ENCODE results near the gene PLCH1.

PLCH1 gene

DNA sequence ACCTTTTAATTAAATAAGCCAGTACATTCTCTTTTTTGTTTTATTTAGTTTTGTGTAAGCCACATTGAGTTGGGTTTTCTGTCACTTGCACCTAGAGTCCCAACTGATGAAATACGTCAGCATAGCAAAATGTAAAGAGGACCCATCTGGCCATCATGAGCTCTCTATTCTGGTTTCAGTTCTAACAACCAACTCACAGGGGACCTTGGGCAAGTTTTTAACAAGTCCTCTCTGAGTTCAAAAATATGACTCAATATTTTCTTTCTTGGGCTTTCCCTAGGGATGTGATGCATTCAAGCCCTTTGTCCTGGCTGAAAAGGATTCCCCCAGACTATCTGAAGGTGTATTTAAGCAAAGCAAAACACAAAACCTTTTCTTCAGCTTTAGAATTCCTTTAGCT lies 32.9 kb downstream of the PLCH1 start:
- H3K36me3 ChIP-seq (ENCODE audit: insufficient read depth, low read length) = no peaks in the 10 kb centered on the region
- WGBS = 91% methylated on average over 1 of the region's 1 CpG

DNA sequence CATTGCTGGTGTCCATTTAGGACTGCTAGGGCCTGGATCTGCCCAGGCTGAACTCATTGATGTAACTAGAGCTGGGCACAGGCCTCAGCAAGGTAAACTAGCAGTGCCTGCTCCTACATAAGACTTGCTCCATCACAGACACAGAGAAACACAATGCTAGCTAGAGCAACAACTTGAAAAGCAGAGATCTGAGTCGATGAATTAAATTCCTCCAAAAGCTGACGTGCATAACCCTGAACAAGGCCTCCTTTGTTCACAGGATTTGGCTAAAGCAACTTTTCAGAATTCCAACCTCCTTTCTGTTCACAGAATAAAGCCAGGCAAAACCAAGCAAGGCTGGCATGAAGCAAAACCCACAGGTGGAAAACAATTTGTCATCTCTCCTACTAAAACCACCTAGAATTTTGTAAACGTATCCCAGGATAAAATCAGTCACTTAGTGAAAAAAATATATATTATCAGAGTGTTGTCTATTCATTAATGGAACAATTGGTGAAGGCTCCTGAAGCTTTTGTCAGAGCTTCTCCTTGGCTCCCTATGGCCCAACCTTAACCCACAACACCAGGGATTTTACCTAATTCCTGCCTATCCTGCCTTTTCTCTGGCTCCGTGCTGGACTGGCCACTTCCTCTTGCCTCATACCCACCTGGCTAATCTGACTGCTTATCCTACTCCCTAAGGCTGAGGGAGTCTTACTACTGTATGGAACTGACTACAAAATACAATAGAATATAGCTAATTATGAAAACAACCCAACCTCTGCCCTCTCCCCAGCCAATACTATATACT lies 39.9 kb downstream of the PLCH1 start:
- Histone ChIP-seq H3K4me3 (ENCODE audit: low read length) (no peak overlapping the region), H3K9ac (ENCODE audit: low read depth, low read length) (no peak overlapping the region), H3K9me3 (ENCODE audit: insufficient read depth, low read depth, low read length) (no peaks in the 10 kb centered on the region), H3K36me3 (ENCODE audit: insufficient read depth, low read length) (peaks cover 3% of the 10 kb centered on the region; the same call in 1 of the 2 replicates), H3K27me3 (ENCODE audit: insufficient read depth, low read length) (no peaks in the 10 kb centered on the region), H3K27ac (ENCODE audit: low read depth, low read length) (no peak overlapping the region), H3K4me1 (ENCODE audit: insufficient read depth, low read length) (peaks cover 31% of the 10 kb centered on the region)
- 85% methylated on average over 3 of the region's 4 CpGs for WGBS

More for the DNA sequence above, 32.9 kb downstream of the PLCH1 start:
- no peaks in the 10 kb centered on the region for H3K27me3 ChIP-seq (ENCODE audit: insufficient read depth, low read length)
- no peak overlapping the region for H3K9ac ChIP-seq (ENCODE audit: low read depth, low read length)
- H3K4me1 ChIP-seq (ENCODE audit: insufficient read depth, low read length) = peaks cover 20% of the 10 kb centered on the region; the same call in 1 of the 2 replicates
- 0 out of 2 replicates have a peak, but pooled peaks cover under 1% of the 10 kb centered on the region for H3K9me3 ChIP-seq (ENCODE audit: insufficient read depth, low read depth, low read length)
- no peak overlapping the region for H3K27ac ChIP-seq (ENCODE audit: low read depth, low read length)
- H3K4me3 ChIP-seq (ENCODE audit: low read length) = no peak overlapping the region

DNA sequence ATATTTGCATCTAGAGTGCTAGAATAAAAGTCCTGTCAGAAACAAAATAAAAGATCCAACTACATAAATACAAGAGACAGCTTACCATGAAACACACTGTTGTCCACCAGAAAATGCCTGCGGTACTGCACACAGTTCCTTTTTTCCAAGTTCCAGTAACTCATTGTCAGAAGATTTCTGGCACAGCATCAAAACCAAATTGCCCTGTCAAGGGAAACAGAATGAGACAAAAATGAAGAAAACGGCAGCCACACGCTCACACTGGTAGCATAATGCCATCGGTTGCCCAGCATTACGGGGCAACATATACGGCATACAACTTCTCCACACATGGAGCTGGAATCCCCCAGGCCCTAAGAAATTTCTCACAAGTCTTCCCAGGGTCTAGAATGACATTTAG lies 40.8 kb downstream of the PLCH1 start:
- Histone ChIP-seq H3K4me1 (ENCODE audit: insufficient read depth, low read length) (peaks cover 31% of the 10 kb centered on the region), H3K36me3 (ENCODE audit: insufficient read depth, low read length) (peaks cover 5% of the 10 kb centered on the region; the same call in 1 of the 2 replicates), H3K4me3 (ENCODE audit: low read length) (no peak overlapping the region), H3K9ac (ENCODE audit: low read depth, low read length) (no peak overlapping the region), H3K27ac (ENCODE audit: low read depth, low read length) (no peak overlapping the region), H3K9me3 (ENCODE audit: insufficient read depth, low read depth, low read length) (no peaks in the 10 kb centered on the region), H3K27me3 (ENCODE audit: insufficient read depth, low read length) (no peaks in the 10 kb centered on the region)
- 96% methylated on average over 6 of the region's 6 CpGs for WGBS

DNA sequence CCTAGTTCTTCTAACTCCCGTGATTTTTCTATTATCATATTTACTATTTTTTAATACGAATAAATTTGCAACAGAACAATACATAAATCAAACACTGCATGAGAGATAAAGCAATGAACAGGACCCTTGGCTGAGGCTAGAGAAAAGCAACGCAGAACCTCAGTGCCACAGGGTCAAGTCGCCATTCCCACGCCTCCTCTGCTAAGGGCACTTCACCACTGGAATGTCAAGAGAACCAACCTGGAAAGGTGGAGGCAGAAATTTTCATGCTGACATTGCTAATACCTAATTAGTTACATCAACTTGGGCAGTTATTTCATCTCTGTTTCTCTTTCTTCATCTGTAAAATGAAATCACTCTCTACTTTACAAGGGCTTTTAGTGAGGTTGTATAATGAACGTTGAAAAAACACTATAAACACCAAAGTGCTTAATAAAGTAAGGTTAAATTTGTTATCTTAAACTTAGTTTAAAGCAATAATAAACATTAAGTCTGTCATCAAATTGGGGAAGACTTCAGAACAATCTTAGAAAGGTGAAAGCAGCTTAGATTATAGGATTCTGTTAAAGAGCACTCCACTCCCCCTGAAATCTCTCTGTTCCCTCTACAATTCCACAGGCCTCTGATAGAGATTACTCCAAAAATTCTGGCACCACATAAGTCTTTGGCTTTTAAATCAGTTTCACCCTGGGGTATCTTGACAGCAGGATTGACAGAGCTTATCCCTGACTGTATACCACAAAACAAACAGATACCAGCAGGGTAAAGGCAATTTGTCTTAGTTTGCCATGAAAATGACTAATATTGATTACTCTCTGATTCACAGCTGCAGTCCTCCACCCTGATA lies 41.9 kb downstream of the PLCH1 start:
- no peak overlapping the region for H3K9ac ChIP-seq (ENCODE audit: low read depth, low read length)
- no peaks in the 10 kb centered on the region for H3K9me3 ChIP-seq (ENCODE audit: insufficient read depth, low read depth, low read length)
- no peak overlapping the region for H3K27ac ChIP-seq (ENCODE audit: low read depth, low read length)
- peaks cover 5% of the 10 kb centered on the region; the same call in 1 of the 2 replicates for H3K36me3 ChIP-seq (ENCODE audit: insufficient read depth, low read length)
- H3K4me3 ChIP-seq (ENCODE audit: low read length) = no peak overlapping the region
- WGBS = 92% methylated on average over 5 of the region's 6 CpGs
- peaks cover 31% of the 10 kb centered on the region for H3K4me1 ChIP-seq (ENCODE audit: insufficient read depth, low read length)
- H3K27me3 ChIP-seq (ENCODE audit: insufficient read depth, low read length) = no peaks in the 10 kb centered on the region

DNA sequence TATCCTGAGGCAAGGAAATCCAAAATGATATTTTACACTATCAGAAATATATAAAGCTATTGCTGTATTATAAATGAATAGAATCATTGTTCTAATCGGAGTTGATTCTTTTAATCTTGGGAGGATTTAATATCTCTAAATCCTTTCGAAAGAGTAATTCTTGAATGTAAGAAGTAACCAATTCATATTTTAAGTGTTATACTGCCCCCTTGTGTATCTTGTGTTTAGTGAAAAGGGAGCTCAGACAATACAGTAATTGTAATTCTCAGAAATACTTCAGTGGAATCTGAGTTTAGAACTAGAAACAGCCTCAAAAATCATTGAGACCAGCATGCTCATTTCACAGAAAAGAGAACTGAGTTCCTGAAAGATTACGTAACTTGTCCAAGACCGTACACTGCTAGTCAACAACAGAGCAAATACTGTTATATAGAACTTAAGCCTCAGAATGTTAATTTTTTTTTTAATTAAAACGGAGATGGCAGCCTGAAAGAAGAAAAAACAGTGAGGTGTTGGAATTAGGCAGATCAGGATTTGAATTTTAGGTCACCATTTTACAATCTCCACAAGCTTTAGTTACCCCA lies 42.9 kb downstream of the PLCH1 start:
- Histone ChIP-seq H3K9me3 (ENCODE audit: insufficient read depth, low read depth, low read length) (no peaks in the 10 kb centered on the region), H3K27me3 (ENCODE audit: insufficient read depth, low read length) (no peaks in the 10 kb centered on the region), H3K36me3 (ENCODE audit: insufficient read depth, low read length) (peaks cover 5% of the 10 kb centered on the region; the same call in 1 of the 2 replicates), H3K4me1 (ENCODE audit: insufficient read depth, low read length) (peaks cover 31% of the 10 kb centered on the region), H3K27ac (ENCODE audit: low read depth, low read length) (no peak overlapping the region), H3K9ac (ENCODE audit: low read depth, low read length) (no peak overlapping the region), H3K4me3 (ENCODE audit: low read length) (no peak overlapping the region)
- 64% methylated on average over 4 of the region's 5 CpGs for WGBS

DNA sequence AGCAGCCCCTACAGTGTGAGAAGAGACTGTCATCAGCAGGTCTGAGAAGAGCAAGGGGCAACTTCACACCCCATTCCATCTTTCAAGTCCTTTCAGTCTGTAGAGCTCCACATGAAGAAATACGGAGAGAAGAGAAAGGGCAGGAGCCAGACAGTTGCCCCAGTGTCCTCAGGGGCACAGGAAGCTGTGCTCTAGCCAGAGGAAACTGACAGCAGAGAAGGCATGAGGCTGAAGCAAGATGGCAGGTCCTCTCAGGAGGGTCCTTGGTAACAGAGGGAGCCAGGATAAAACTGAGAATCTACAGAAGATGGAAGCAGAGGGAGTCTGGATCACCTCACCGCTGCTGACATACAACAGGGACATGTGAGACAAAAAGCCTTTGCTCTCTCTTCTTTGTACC lies 47.3 kb downstream of the PLCH1 start:
- peaks cover 17% of the 10 kb centered on the region for H3K4me1 ChIP-seq (ENCODE audit: insufficient read depth, low read length)
- H3K9me3 ChIP-seq (ENCODE audit: insufficient read depth, low read depth, low read length) = no peaks in the 10 kb centered on the region
- H3K27ac ChIP-seq (ENCODE audit: low read depth, low read length) = no peak overlapping the region
- no peak overlapping the region for H3K4me3 ChIP-seq (ENCODE audit: low read length)
- H3K36me3 ChIP-seq (ENCODE audit: insufficient read depth, low read length) = 0 out of 2 replicates have a peak, but pooled peaks cover 2% of the 10 kb centered on the region
- no peaks in the 10 kb centered on the region for H3K27me3 ChIP-seq (ENCODE audit: insufficient read depth, low read length)
- WGBS = 78% methylated on average over 2 of the region's 2 CpGs
- no peak overlapping the region for H3K9ac ChIP-seq (ENCODE audit: low read depth, low read length)

DNA sequence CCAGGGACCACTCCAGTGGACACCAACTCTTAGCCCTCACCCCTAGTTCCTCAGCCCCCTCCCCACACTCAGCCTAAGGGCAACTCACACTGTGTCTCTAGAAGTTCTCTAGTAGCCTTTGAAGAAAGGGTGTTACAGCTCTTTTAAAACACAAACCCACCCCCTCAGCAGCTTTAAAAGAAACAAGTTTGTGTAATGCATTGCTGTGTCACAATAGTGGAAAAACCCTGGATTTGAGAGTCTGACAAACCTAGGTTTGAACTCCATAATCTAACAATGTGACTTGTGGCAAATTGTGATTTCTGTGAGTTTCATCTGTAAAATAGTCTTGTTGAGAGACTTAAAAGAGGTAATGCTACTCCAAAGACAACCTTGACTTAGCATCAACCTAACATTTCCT lies 54.0 kb downstream of the PLCH1 start:
- Histone ChIP-seq H3K4me1 (ENCODE audit: insufficient read depth, low read length) (peaks cover 3% of the 10 kb centered on the region; the same call in 1 of the 2 replicates), H3K4me3 (ENCODE audit: low read length) (no peak overlapping the region), H3K9me3 (ENCODE audit: insufficient read depth, low read depth, low read length) (no peaks in the 10 kb centered on the region), H3K9ac (ENCODE audit: low read depth, low read length) (no peak overlapping the region), H3K27ac (ENCODE audit: low read depth, low read length) (no peak overlapping the region), H3K36me3 (ENCODE audit: insufficient read depth, low read length) (no peaks in the 10 kb centered on the region), H3K27me3 (ENCODE audit: insufficient read depth, low read length) (no peaks in the 10 kb centered on the region)

DNA sequence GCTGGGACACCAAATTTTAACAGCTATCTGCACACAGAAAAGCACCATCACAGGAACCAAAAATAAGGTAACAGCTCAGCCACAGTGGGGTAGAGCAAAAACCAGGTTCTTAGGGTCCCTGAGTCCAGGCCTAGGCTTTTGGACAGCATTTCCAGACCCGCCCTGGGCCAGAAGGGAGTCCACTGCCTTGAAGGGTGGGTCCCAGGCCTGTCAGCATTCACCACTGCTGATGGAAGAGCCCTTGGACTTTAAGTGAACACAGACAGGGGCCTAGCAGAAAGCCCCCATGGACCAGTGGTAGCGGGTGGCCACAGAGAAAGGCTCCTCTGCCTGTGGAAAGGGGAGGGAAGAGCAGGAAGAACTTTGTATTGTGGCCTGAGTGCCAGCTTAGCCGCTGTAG lies 56.4 kb downstream of the PLCH1 start:
- no peaks in the 10 kb centered on the region for H3K9me3 ChIP-seq (ENCODE audit: insufficient read depth, low read depth, low read length)
- WGBS = 93% methylated on average over 3 of the region's 3 CpGs
- H3K27ac ChIP-seq (ENCODE audit: low read depth, low read length) = no peak overlapping the region
- H3K4me3 ChIP-seq (ENCODE audit: low read length) = no peak overlapping the region
- H3K4me1 ChIP-seq (ENCODE audit: insufficient read depth, low read length) = peaks cover 3% of the 10 kb centered on the region; the same call in 1 of the 2 replicates
- no peak overlapping the region for H3K9ac ChIP-seq (ENCODE audit: low read depth, low read length)
- no peaks in the 10 kb centered on the region for H3K27me3 ChIP-seq (ENCODE audit: insufficient read depth, low read length)
- no peaks in the 10 kb centered on the region for H3K36me3 ChIP-seq (ENCODE audit: insufficient read depth, low read length)

DNA sequence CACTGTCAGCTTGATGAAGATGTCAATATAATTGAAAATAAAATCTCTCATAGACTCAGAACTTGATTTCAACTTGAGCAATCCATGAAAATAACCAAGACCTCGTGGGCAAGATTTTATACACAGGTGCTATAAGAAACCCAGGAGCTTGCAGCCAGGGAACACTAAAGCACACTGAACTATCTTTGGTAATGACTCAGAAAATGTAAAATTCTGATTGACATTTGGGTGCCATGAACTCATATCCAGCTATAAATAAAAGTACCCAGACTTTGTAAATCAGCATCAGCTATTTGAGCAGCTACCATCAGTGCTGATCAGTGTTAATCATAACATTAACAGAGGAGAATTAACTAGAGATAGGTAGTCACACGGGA lies 61.5 kb downstream of the PLCH1 start:
- Histone ChIP-seq H3K4me1 (ENCODE audit: insufficient read depth, low read length) (peaks cover 7% of the 10 kb centered on the region; the same call in 1 of the 2 replicates), H3K27ac (ENCODE audit: low read depth, low read length) (no peak overlapping the region), H3K9ac (ENCODE audit: low read depth, low read length) (no peak overlapping the region), H3K4me3 (ENCODE audit: low read length) (no peak overlapping the region), H3K9me3 (ENCODE audit: insufficient read depth, low read depth, low read length) (no peaks in the 10 kb centered on the region), H3K36me3 (ENCODE audit: insufficient read depth, low read length) (no peaks in the 10 kb centered on the region), H3K27me3 (ENCODE audit: insufficient read depth, low read length) (no peaks in the 10 kb centered on the region)
- WGBS = 97% methylated on average over 1 of the region's 2 CpGs

DNA sequence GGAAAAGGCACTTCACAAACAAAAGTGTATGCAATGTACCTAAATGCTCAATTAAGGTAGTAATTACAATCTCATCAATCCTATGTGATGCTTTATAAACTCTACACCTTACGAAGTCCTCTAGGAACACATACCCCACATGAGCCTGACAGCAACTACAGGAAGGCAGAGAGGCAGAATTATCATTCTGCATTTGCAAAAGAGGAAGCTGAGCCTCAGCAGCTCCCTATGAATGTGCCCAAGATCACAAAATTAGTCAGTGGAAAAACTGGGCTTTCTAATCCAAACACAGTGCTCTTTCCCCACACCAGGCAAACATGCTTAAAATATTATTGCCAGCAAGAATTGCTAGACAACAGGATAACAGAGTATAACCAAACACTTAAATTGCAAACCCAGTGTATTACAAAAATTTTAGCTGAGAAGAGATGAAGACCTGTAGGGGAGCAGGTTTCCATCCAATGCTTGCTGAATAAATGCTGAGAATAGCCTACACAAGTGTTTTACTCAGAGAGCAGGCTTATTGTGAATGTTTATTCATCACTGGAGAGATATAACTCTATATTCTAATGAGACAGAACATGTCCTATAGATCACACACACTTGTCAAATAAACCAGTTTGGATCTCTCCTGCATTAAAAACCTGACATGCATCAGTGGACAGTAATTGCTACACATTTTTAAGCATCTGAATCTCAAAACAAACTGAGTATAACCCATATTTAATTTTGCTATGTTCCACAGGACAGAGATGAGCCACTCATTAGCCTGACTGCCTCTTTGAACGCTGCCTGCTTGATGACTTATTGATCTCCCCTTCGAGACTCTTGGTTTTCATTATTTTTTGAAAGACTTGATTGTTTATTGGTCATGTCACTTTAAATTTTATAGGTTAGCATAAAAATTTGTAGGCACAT lies 62.2 kb downstream of the PLCH1 start:
- no peaks in the 10 kb centered on the region for H3K9me3 ChIP-seq (ENCODE audit: insufficient read depth, low read depth, low read length)
- H3K27me3 ChIP-seq (ENCODE audit: insufficient read depth, low read length) = no peaks in the 10 kb centered on the region
- H3K36me3 ChIP-seq (ENCODE audit: insufficient read depth, low read length) = no peaks in the 10 kb centered on the region
- WGBS = 88% methylated on average over 3 of the region's 3 CpGs
- no peak overlapping the region for H3K27ac ChIP-seq (ENCODE audit: low read depth, low read length)
- H3K9ac ChIP-seq (ENCODE audit: low read depth, low read length) = no peak overlapping the region
- peaks cover 7% of the 10 kb centered on the region; the same call in 1 of the 2 replicates for H3K4me1 ChIP-seq (ENCODE audit: insufficient read depth, low read length)
- H3K4me3 ChIP-seq (ENCODE audit: low read length) = no peak overlapping the region
